Stomach (tissue), 9 donors: Measurements from ENCODE around the gene FSHR. TPM values are rescaled to one million over a fixed set of nuclear protein-coding genes. Genes with fewer than 3 reads are reported as not detected.

Experiments
- DNase-seq, 2 donors: peaks; one replicate each; pipeline versions ENCODE4 v3.0.0 to v3.0.0-alpha.2; 2013 to 2019
- H3K27ac ChIP-seq, 5 donors: fragments of 200-600 bp in 4 of 5; sonication (generic) in 4 of 5; one replicate each; pipeline ENCODE4 v1.5.1; 2013 to 2019; ENCODE audit warnings: mild to moderate bottlenecking in 1 of 5, moderate library complexity in 1 of 5
- H3K27me3 ChIP-seq, 3 donors: fragments of 200-600 bp; sonication (generic); one replicate each; pipeline ENCODE4 v1.5.1; 2017 to 2019; ENCODE audit warnings: mixed run types in 1 of 3
- H3K36me3 ChIP-seq, 4 donors: fragments of 200-600 bp; sonication (generic); 1 replicate in 3 of 4; 2 replicates in 1 of 4; pipeline ENCODE4 v1.5.1; 2016 to 2019
- H3K4me1 ChIP-seq, 4 donors: fragments of 200-600 bp; sonication (generic); one replicate each; pipeline ENCODE4 v1.5.1; 2016 to 2019
- H3K4me3 ChIP-seq, 4 donors: fragments of 200-600 bp; sonication (generic) in 3 of 4; one replicate each; pipeline ENCODE4 v1.5.1; 2016 to 2019; ENCODE audit warnings: mild to moderate bottlenecking in 1 of 4
- H3K9me3 ChIP-seq, 4 donors: fragments of 200-600 bp; sonication (generic); one replicate each; pipeline ENCODE4 v1.5.1; 2016 to 2019
- CTCF ChIP-seq, 7 experiments: fragments of 450-650 bp in 4 of 7; fragments of 200-600 bp in 3 of 7; sonication (generic) in 3 of 7; IDR thresholded peaks; one replicate each; pipeline ENCODE4 v1.5.1; 2016 to 2019; ENCODE audit warnings: antibody characterized with exemption in 7 of 7, control low read depth in 2 of 7, mild to moderate bottlenecking in 1 of 7
- EP300 ChIP-seq: sonication (generic); formaldehyde crosslinking; IDR thresholded peaks from one replicate; pipeline ENCODE4 v1.6.1; 2017; ENCODE audit warnings: antibody characterized with exemption
- POLR2A ChIP-seq, 4 donors: fragments of 450-650 bp; IDR thresholded peaks; one replicate each; pipeline ENCODE4 v1.6.1; 2016; ENCODE audit warnings: antibody characterized with exemption in 4 of 4, control low read depth in 2 of 4, mild to moderate bottlenecking in 1 of 4, moderate library complexity in 1 of 4
- POLR2AphosphoS5 ChIP-seq, 3 donors: sonication (generic); formaldehyde crosslinking; IDR thresholded peaks; one replicate each; pipeline ENCODE4 v1.6.1; 2016; ENCODE audit warnings: antibody characterized with exemption in 3 of 3
- WGBS, 5 donors: extraction: QIAGEN DNeasy Blood & Tissue Kit in 3 of 5; methylation state at CpG; one replicate each; pipeline versions ENCODE4 v1.1.5 to v1.1.7; 2013 to 2018; 5-methylcytosine and 5-hydroxymethylcytosine counted together
- intact Hi-C: fragments of 100-400 bp; cut with DNase I; formaldehyde crosslinking; loops from one replicate; pipeline ENCODE4 v1.15.1; 2023; ENCODE audit warnings: low total_unique reads
- polyA plus RNA-seq, 3 donors: library from polyadenylated mRNA; stranded (reverse); fragments of 200-250 nt; gene quantifications; one replicate each; pipeline ENCODE4 v1.2.3, GENCODE V29; 2013
- total RNA-seq, 5 donors: library from RNA; depleted of rRNA; stranded (reverse); fragments of >200 nt; gene quantifications; one replicate each; pipeline versions ENCODE4 v1.1.0 to v1.2.3, GENCODE V29; 2014 to 2016
- donor health status: healthy with polysubstance abuse.
- donor health status: Bipolar disorder and iron deficiency.
- donor health status: healthy.

The FSHR gene
- total and polyA plus RNA-seq, 8 donors, result not detected

GRCh38 chr2:49005261-49005660, 149.1 kb downstream of the FSHR start:
- intact Hi-C loops, result no loop called here
- Histone ChIP-seq H3K4me3 (no peak overlapping the region), H3K4me1 (peaks cover 0 to 12% (median under 1%) of the 10 kb centered on the region in 4 donors), H3K9me3 (no peaks in the 10 kb centered on the region), H3K27ac (no peak overlapping the region), H3K27me3 (no peaks in the 10 kb centered on the region), H3K36me3 (no peaks in the 10 kb centered on the region)
- WGBS, 5 donors, result 74 to 95% (median 80%) methylated on average over 3 of the region's 3 CpGs
- DNase-seq, result no peak
- TF ChIP-seq POLR2A (IDR thresholded peaks at IDR 0.05) (no peak), CTCF (IDR thresholded peaks at IDR 0.05) (no peak), EP300 (no peak), POLR2AphosphoS5 (IDR thresholded peaks at IDR 0.05) (no peak)

GRCh38 chr2:49004036-49004626, 150.2 kb downstream of the FSHR start:
- H3K36me3 ChIP-seq, result no peaks in the 10 kb centered on the region
- H3K27ac ChIP-seq, result no peak overlapping the region
- H3K4me1 ChIP-seq, result peaks cover 0 to 19% (median 3%) of the 10 kb centered on the region in 4 donors
- DNase-seq, result peak in 1 of 2 donors; percentile 17
- no peak for TF ChIP-seq POLR2AphosphoS5 (IDR thresholded peaks at IDR 0.05)
- no peak for TF ChIP-seq CTCF (IDR thresholded peaks at IDR 0.05)
- no peak for TF ChIP-seq EP300
- no peak for TF ChIP-seq POLR2A (IDR thresholded peaks at IDR 0.05)
- no peaks in the 10 kb centered on the region for H3K9me3 ChIP-seq
- WGBS, 5 donors, result 24 to 43% (median 27%) methylated on average over 1 of the region's 1 CpG
- H3K4me3 ChIP-seq, result no peak overlapping the region
- no peaks in the 10 kb centered on the region for H3K27me3 ChIP-seq
- intact Hi-C loops, result no loop called here

DNA sequence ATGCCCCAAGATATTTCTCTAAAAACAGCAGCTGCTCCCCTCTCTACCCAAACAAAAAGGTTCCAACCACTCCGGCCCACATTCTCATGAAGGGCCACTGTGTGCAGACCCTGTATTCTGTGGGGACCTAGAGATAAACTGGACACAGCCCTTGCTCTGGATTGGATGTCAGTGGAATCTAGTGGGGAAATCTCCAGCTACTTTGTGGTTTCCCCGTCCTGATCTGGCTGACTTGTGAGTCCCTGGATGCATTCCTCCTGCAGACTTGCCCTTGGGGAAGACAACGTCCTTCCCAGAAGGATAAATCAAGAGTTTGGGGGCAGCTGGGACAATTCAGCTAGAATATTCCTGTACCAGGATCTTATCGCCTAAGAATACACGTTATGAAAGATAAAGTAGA, 151.1 kb downstream of the FSHR start:
- Histone ChIP-seq H3K36me3 (no peaks in the 10 kb centered on the region), H3K27ac (no peak overlapping the region), H3K4me1 (peaks cover 0 to 19% (median 3%) of the 10 kb centered on the region in 4 donors), H3K27me3 (no peaks in the 10 kb centered on the region), H3K9me3 (no peaks in the 10 kb centered on the region), H3K4me3 (no peak overlapping the region)
- 40 to 54% (median 43%) methylated on average over 5 of the region's 5 CpGs for WGBS, 5 donors
- intact Hi-C loops, result no loop called here
- no peak for TF ChIP-seq POLR2AphosphoS5 (IDR thresholded peaks at IDR 0.05)
- TF ChIP-seq EP300, result no peak
- TF ChIP-seq POLR2A (IDR thresholded peaks at IDR 0.05), result no peak
- DNase-seq, result no peak

GRCh38 chr2:49002750-49003149, 151.6 kb downstream of the FSHR start:
- DNase-seq, result no peak
- 37 to 58% (median 49%) methylated on average over 3 of the region's 3 CpGs for WGBS, 5 donors
- no peaks in the 10 kb centered on the region for H3K27me3 ChIP-seq
- no peaks in the 10 kb centered on the region for H3K36me3 ChIP-seq
- H3K4me1 ChIP-seq, result peaks cover 0 to 19% (median 3%) of the 10 kb centered on the region in 4 donors
- intact Hi-C loops, result no loop called here
- no peaks in the 10 kb centered on the region for H3K9me3 ChIP-seq
- H3K4me3 ChIP-seq, result no peak overlapping the region
- H3K27ac ChIP-seq, result no peak overlapping the region
- TF ChIP-seq POLR2A (IDR thresholded peaks at IDR 0.05) (no peak), POLR2AphosphoS5 (IDR thresholded peaks at IDR 0.05) (no peak)

GRCh38 chr2:49000695-49001094, 153.6 kb downstream of the FSHR start:
- peak in 1 of 2 donors; percentile 65 for DNase-seq
- no peaks in the 10 kb centered on the region for H3K27me3 ChIP-seq
- no peak for TF ChIP-seq EP300
- TF ChIP-seq CTCF (IDR thresholded peaks at IDR 0.05), result no peak
- no peak for TF ChIP-seq POLR2AphosphoS5 (IDR thresholded peaks at IDR 0.05)
- intact Hi-C loops, result no loop called here
- H3K9me3 ChIP-seq, result no peaks in the 10 kb centered on the region
- H3K4me1 ChIP-seq, result peaks cover 0 to 19% (median 3%) of the 10 kb centered on the region in 4 donors
- H3K4me3 ChIP-seq, result no peak overlapping the region
- peak overlapping the region in 4 of 5 donors; percentile 18 to 62 (median 36) for H3K27ac ChIP-seq
- H3K36me3 ChIP-seq, result no peaks in the 10 kb centered on the region
